Raji (cell line): ENCODE measurements around the gene ZNF618.

Experiments
- POLR2A ChIP-seq: IDR thresholded peaks from 2 replicates; pipeline ENCODE4 v1.6.1; 2011; ENCODE audit warnings: low read depth, low read length, control low read depth; ENCODE audit not compliant: insufficient read depth

Gene ZNF618

GRCh38 chr9:113876151-113876992 lies at the start of gene ZNF618:
Gene ZNF618 (plus strand): TSS chr9:113876309. CDS start chr9:113876381, 72 bp downstream.
- no peak for TF ChIP-seq POLR2A

- no peak for TF ChIP-seq POLR2A
Measured at GRCh38 chr9:113828221-113828620, 47.9 kb upstream of the ZNF618 start.

GRCh38 chr9:113837334-113837733 lies 38.8 kb upstream of the ZNF618 start:
- no peak for TF ChIP-seq POLR2A

GRCh38 chr9:113842086-113842485 lies 34.0 kb upstream of the ZNF618 start:
- TF ChIP-seq POLR2A = no peak

DNA sequence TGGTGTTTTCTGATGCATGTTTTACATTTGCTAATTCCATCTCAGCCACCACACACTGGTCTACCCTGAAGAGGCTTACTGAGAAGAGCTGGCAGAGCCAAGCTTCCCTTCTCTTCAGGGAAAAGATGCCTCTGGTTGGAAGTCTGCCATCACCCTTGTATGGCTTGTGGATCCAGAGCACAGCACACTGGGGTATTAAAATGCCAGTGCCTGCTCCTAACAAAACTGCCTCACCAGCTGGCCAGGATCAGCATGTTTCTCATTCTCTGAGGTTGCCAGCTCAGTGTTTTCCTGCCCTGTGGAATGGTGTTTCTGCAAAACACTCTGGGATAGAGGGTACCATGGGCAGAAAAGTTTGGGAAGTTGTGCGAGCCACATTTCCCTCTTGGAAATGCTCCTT lies 31.6 kb upstream of the ZNF618 start:
- no peak for TF ChIP-seq POLR2A

GRCh38 chr9:113851359-113851758 lies 24.8 kb upstream of the ZNF618 start:
- no peak for TF ChIP-seq POLR2A

- no peak for TF ChIP-seq POLR2A
Measured at GRCh38 chr9:113851873-113852272, 24.2 kb upstream of the ZNF618 start.

GRCh38 chr9:113853333-113853732 lies 22.8 kb upstream of the ZNF618 start:
- no peak for TF ChIP-seq POLR2A

DNA sequence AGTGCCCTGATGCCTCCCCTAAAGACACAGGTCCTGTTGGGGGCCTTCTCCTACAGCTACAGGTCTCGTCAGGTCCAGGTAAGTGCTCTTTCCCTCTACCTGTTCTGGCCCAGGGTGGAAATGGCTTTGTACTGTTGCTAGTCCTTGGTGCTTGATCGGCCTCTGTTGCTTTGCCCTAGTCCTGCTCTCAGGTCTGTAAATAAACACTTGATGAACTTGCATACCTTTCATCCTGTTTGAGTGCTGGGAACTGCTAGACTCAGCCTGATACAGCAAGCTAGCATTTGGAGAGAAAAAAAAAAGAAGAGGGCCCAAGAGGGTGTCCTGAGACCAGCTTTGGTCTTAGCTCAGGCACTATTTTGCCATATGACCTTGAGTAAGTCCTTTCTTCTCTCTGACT lies 21.8 kb upstream of the ZNF618 start:
- TF ChIP-seq POLR2A = no peak

DNA sequence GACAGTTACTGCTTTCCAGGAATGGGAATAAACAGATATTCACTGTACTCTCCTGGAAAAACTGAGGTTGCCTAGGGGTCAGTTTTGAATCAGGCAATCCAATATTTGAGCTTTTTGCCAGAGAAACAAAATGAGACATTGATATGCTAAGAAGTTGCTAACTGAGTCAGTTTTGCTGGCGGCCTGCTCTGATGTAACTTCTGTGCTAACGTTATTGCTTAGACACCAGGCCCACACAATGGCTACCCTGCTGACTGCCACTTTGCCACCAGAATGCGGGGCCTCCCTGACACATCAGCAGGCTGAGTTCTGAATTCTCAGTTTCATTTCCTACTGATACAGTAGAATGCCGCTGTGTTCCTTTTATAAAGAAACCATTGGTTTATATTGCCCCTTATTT lies 18.2 kb upstream of the ZNF618 start:
- no peak for TF ChIP-seq POLR2A

- TF ChIP-seq POLR2A = no peak
Measured at GRCh38 chr9:113858282-113858681, 17.8 kb upstream of the ZNF618 start.

DNA sequence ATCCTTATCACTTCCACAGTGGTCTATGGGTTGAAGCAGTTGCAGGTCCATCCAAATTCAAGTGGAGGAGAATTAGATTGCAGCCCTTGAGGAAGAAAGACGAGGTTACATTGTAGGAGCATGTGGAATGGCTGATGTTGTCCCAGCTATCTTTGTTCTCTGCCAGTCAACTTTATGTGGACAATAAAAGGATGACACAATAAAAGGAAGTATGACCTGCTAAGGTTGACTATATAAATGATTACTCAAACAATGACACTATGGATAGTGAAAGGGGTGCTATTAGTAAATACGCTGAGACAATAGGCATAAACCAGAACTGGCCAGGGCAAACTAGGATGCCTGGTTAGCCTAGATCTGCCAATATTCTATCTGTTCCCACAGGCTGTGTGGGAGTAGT lies 12.8 kb upstream of the ZNF618 start:
- no peak for TF ChIP-seq POLR2A

GRCh38 chr9:113868501-113868900 lies 7.6 kb upstream of the ZNF618 start:
- TF ChIP-seq POLR2A = no peak

DNA sequence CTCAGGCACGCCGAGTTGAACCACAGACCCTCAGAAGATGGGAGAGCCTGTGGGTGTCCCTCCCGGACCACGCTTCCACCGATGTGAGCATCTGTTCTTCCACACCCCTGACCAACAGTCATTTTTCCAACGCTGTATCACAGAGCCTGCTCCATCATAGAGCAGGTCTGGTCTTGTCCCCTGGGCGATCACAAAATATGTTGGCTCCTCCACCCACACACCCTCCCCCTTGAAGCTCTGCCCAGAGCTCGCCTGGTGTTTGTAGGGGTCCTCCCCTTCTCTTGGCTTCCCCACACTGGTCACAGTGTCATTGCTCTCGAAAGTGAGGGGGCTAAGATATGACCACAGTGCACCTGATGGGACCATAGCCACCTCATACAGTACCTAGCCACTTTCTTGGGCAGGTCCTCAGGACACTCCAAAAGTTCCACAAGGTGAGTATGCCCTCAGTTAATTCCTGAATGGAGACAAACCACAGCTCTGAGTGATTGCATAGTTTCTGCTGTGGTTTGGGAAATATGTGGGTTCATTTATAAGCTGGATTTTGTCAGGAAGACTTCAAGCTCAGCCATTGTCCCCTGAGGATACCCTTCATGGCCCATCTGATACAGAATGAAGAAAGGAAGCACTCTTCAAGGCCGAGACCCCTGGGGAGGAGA lies 3.5 kb upstream of the ZNF618 start:
- TF ChIP-seq POLR2A = no peak

- TF ChIP-seq POLR2A = no peak
Measured at GRCh38 chr9:113873446-113873845, 2.7 kb upstream of the ZNF618 start.

GRCh38 chr9:113873926-113874325 lies 2.2 kb upstream of the ZNF618 start:
- TF ChIP-seq POLR2A = no peak
